OCI-M1 (cell line): Measurements from ENCODE around the gene MGARP.
"Not testable (repeated sequence)": the region's sequence is repeated elsewhere in the genome, so short reads cannot be mapped to it uniquely, and the experiment has no call there.

Experiments used
- DNase-seq: peaks from one replicate; lab custom pipeline; 2025; lab: John Stamatoyannopoulos, UW

Gene MGARP

DNA sequence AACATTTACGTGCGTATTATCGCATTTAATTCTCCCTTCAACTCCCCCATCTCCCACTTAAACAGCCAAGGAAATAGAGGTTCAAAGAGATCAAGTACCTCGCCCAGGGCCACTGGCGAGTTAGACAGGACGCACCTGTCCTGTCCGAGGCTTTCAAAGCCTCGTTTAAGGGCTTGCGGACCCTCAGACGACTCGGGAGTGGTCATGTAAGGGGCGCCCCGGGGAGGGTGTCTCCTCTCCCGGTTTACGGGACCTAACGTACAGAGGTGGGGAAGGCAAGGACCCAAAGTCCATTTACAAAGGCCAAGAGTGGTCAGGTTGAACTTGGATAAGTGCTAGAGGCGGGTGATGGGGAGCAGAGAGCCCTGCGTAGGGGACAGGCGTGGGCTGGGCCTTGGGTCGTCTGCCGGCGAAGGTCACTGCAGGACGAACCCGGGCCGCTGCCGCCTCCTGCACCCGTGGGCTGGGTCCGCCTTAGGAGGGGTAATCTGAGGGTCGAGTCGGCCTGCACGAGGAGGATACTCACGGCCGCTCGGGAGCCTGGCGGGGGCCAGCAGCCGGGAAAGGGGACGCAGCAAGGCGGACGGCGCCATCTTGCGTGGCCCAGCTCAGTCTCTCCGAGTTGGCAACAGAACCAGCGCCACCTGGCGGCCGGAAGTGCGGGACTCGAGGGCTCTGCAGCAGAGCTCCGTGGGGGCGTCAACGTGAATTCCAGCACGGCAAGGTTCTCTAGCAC, 15.3 kb upstream of the MGARP start:
- peak; percentile 99 for DNase-seq

DNA sequence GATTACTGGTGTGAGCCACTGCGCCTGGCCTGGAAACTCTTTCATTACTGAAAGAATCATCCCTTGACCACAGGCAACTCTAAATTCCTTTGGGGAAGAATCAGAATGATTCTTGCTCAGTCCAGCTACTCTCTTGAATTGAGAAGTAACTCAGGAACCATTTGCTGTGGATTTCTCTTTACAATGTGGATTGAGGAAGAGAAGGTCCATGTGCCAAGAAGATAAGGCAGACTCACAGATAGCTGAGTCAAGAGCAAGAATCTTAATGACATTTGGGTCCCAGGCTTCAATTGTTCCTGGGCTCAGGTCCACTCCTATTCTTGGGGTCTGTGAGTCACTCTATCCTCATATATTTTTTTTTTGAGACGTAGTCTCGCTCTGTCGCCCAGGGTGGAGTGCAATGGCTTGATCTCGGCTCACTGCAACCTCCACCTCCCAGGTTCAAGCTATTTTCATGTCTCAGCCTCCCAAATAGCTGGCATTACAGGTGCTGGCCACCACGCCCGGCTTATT, 6.2 kb upstream of the MGARP start:
- no peak for DNase-seq

DNA sequence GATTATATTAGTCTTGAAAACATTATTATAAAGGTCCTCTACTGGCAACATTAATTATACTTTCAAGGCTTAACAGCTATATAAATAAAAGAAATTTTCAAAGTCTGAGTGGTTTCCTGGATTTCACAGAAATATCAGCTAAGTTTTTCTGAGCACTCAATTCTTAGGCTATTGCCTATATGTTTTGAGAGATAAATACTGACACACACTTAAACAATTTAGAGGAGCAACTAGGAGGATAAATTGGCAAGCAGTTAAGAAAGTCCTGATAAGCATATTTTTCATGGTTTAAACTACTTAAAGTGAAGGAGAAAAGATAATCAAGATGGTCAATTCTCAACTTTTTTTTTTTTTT, 2.7 kb upstream of the MGARP start:
- no peak for DNase-seq

DNA sequence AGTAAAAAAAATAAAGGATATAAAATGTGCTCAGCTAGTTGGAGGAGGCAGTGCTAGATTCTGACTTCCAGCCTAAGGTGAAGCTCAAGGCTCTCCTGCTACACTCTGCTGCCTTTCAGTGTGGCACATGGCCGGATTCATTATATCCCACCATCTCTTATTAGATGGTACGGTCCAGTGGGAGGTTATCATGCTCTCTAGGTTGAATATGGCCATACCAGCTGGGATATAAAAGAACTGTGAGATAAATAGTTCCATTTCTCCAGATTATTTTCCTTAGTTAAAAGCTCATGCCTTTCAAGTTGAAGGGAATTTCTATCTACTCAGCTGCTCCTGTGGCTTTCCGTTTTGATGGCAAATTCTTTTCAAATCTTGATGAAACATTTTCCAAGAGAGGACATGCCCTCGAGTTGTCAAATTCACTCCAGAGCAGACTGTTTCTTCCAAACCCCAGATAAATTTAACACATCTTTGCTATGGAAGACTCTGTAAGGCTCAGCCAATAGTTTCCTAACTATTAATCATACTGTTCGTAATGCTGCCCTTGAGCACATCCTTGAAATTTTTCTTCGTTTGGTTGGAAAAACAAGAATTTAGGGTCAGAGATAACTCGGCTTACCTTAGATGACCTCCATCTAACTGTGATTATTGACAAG, 2.2 kb upstream of the MGARP start:
- DNase-seq: no peak

DNA sequence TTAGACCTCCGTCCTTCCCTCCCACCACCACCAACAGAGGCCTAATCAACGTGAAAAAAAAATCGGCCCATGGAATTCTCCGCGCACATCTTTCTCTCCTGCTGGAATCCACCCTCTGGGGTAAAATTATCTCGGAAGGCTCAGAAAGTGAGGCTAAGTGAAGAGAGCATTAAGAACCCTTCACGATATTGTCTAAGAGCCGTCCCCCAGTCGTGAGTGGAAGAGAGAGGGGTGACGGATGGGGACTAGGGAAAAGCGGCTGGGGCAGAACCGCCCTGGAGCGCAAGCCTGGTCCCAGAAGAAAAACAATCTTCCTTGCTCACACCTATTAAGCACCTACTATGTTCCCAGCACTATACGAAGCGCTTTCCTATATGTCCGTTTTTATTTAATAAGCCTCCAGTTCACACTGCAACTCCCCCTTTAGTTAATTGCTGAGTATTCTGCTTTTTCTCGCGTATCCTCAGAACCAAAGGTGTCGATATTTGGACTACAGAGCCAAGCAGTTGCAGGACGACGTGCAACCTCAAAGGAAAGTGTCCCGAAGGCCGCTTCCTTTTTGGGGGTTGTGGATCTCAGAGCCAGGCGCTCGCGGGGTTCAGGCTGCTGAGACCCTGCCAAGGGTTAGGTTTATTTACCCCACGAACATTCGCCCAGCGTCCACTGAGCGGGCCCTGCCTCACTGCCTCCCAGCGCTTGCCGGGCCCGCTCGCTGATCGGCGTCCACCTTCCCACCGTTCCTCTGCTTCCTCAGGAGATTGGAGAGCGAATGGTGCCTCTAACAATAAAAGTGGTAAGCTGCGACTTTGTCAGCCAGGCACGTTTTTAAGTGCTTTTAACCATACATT, 889 bp downstream of the MGARP start:
- DNase-seq: no peak

DNA sequence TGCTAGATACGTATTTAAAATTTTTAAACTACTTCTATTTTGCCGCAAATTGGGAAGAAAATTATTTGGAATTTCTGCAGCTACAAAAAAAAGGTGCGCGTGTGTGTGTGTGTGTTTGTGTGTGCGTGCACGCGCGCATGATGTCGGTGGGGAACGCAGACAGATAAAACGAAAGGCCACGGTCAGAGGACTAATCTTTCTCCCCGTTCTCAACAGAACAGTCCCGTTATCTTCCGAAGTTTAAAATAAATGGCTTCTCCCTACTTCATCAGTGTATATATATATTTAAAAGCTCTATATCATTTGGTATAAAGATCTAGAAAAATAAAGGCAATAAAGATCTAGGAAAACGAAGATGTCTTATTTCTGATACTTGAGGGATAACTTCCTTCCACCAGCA, 1.5 kb downstream of the MGARP start:
- no peak for DNase-seq

DNA sequence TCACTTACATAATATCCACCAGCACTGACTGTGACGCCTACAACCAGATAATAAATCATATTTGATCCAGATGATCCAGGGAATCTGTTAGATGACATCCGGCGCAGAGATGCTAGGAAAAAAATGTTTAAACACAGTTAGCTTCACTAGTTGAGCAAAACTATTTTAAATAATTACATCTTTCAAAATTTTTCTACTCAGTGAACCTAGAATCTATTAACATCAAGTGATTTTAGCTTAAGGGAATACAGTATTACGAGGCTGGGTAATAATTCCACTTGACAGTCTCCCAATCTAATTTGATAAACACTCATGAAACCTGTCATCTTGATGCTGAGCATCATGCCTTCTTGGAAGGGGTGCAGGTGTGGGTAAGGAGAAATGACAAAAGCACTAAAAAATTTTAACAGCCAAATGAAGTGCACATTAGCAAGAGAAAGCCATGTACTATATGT, 4.7 kb downstream of the MGARP start:
- DNase-seq: no peak

DNA sequence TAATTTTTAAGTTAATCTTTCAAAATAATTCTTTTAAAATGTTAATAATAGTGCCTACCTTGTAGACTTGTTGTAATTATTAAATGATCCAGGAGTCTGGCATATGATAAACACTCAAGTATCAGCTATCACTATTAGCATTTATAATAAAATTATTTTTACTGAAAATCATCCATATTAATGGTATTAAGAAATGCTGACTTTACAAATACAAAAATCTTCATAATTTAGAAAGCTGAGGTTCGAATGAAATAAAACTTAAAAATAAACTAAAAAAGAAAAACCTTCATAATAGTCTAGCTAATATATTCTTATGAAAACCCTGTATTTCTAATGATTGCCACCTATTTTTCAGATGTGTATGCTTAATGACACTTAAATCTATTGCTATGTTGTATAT, 5.2 kb downstream of the MGARP start:
- DNase-seq: no peak

DNA sequence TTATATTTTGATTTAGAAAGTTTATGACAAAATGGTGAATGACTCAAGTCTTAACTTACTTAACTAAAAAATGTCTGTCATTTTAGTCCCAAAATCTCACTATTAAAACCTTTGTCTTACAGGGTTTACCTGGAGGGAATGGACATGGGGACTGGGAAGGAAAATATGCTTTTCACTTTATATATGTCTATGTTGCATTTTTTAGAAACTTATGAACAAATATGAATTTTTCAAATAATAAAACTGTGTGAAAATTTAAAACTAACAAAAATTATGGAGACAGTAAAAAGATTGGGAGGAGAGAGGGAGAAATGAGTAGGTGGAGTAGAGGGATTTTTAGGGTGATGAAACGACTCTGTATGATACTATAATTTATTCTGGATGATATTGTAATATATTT, 6.2 kb downstream of the MGARP start:
- no peak for DNase-seq

DNA sequence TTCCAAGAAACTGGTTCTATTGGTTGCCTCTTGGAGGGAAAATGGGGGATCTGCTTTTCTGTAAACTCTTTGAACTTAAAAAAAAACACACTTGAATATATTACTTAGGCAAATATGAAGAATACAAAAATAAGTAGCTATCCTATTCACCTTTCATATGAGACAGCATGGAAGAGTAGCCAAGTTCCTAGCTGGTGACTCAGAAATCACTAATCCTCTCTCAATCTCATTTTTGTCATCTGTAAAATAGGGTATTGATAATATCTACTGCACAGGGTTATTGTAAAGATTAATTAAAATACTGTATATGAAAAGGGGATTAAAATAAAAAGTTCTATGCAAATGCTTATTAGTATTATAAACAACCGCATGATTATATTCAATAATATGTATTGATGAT, 12.7 kb downstream of the MGARP start:
- no peak for DNase-seq

DNA sequence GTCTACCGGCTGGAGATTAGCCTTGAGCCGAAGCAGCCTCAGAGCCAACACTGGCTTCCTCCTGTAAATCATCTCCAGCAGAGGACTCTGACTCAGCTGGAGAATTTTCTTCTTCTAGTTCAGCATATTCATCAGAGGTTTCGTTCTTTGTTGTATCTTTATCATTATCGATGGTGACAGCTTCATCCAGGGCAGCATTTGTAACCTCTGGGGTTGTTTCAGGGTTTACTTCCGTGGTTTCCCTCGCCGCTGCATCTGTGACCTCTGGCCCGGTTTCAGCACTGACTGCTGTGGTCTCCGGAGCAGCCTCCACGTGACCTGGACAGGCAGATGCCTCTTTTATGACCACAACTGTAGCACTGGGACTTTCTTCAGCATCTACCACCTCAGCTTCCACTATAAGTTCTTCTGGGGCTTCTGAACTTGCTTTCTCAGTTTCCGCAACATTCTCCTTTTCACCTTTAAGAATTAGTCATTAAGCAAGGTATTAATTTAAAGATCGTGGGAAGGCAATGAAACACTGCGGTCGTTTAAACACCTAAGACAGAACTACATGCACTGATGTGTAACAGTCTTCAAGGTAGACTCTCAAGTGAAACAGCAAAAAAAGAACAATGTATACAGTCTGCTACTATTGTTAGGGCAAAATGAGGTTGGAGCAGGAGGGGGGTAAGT, 13.3 kb downstream of the MGARP start:
- peak; percentile 94 for DNase-seq

DNA sequence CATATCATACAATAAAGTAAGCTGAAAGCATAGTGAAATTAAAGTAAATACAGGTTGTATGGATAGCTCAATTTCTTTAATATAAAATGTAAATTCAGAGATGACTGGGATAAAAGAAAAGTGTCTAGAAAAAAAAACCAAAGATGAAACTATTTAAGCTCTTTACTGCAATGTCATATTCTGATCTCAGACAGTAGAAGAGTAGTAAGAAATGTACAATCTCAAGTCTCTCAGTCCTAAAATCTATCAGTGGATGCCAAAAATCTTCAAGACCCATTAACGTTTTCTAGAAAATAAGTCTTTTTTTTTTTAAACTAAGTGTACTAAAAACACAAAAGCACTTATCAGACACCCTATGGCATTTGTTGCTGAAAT, 13.8 kb downstream of the MGARP start:
- DNase-seq: no peak

DNA sequence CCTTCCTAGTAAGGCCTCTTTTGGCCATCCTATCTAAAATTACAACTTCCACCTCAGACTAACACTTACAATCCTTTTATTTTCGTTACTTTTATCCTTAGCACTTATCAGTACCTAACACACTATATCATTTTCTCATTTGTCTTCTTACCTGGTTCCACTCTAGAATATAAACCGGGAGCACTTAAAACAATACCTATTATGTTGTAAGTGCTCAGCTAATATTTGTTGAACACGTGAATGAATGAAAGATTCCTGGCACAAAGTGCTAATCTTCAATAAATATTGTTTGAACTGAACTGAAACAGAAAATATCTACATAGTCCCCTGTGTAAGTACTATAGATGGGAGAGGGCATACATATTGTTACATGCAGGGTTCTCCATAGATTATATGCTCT, 14.4 kb downstream of the MGARP start:
- no peak for DNase-seq

DNA sequence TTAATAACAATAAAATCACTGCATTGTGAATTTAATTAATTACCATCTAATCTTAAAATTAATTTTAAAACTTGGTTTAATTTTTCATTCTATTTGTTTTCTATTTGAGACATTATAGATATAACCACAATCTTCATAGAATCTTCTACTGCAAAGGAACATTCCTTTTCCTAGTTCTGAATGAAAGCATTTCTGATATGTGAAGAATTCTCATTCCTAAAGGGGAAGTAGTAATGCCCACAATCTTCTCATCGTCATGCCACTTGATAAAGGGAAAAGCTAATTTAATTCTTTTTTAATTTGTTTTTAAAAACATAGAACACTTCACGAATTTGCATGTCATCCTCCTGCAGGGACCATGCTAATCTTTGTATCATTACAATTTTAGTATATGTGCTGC, 23.7 kb downstream of the MGARP start:
- no peak for DNase-seq

DNA sequence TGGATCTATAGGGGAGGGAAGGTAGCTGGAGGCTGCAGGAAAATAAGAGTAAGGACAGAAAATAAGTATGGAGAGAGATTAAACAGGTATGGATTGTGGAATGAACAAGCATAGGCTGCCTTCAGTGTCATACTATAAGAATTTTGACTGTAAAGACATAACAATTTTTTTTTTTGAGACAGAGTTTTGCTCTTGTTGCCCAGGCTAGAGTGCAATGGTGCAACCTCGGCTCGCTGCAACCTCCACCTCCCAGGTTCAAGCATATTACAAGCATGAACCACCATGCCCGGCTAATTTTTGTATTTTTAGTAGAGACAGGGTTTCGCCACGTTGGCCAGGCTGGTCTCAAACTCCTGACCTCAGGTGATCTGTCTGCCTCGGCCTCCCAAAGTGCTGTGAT, 24.4 kb downstream of the MGARP start:
- not testable (repeated sequence) for DNase-seq

DNA sequence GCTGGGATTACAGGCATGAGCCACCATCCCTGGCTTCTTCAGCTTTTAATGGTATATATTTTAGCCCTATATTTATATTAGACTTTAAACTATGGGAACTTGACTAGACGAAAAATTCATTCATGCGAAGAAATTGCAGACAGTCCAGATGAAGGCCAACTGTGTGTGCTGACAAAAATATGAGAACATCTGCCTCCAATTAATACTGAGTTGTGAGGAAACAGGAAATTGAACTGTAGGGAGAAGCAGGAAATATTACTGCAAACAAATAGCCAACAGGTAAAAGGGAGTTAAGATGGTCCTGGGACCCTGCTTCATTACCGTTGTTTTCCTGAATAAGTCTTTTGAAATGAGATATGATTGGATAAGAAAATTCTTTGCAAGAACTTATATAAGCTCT, 26.3 kb downstream of the MGARP start:
- DNase-seq: no peak

DNA sequence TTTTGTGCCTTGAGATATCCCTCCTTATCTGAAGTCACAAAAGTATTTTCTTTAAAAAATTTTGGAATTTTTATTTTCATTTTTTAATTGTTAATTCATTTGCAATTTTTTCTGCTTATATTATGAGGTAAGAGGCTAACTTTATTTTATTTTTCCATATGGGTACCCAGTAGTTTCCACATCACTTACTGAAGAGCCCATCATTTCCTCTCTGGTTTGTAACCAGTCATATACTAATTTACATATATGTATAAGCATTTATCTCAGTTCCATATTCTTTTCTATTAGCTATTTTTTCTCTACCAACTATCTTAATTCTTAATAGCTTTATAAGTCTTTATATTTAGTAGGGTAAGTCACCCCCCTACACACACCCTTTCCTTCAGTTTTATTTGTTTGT, 27.0 kb downstream of the MGARP start:
- no peak for DNase-seq

DNA sequence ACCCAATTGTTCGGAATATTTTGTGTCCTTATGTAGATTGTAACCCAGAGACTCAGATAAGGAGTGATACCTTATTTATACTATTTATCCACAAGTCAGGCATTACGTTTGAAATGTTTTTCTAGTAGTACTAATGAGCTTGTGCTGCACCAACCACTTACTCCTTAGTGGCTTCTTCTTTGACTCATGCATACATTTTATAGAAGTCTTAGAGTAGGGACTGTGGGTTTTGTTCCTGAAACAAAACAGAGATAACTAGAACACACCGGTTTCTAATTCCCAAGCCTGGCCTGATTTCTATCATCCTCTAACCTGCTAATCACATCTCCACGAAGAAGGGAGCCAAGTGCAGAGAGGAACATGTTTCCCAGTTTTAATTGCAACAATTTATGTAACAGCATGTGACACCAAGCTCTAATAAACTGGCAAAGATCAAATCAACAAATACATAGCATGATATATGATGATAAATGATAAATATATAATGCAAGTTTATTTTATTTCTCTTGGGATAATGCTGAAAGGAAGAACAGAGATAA, 32.3 kb downstream of the MGARP start:
- no peak for DNase-seq

DNA sequence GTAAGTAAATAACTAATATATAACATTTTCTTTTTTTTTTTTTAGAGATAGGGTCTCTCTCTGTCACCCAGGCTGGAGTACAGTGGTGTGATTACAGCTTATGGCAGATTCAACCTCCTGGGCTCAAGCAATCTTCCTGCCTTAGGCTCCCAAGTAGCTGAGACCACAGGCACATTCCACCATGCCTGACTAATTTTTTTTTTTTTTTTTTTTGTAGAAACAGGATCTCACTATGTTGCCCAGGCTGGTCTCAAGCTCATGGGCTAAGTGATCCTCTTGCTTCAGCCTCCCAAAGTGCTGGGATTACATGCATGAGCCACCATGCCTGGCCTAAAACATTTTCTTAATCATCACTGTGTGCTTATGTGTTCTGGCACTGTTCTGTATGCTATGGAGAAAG, 32.8 kb downstream of the MGARP start:
- DNase-seq: no peak

DNA sequence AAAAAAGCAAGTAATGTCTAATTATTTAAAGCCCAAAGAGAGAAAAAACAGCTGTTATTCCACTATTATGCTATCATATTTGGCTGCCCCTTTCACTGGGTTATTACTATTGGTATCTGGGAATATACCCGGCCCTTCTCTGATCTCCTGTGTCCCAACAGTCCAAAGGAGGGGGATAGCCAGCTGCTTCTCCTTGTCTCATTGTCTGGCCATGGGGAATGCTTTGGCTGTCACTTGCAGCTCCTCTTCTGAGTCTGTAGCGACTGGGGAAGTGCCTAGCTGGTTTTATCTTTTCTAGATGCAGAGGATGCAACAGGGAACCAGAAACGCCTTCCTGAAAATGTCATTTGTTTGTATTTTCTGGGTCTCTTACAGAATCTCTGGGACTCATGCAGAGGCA, 33.9 kb downstream of the MGARP start:
- no peak for DNase-seq

DNA sequence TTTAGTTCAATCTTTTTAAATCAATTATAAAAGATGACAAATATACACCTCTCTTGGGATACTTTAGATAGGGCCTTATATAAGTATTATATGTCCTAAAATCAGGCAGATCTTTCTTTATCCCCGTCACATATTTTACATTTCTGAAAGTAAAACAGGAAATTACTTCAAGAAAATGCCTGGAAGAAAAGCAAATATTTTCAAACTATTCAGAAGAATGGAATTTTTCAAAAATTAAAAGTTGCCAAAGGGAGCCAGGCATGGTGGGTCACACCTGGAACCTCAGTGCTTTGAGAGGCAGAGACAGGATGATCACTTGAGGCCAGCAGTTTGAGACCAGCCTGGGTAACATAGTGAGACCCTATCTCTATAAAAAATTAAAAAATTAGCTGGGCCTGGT, 34.4 kb downstream of the MGARP start:
- DNase-seq: no peak
